Measurements from ENCODE around the gene KIF19.

KIF19 gene

DNA sequence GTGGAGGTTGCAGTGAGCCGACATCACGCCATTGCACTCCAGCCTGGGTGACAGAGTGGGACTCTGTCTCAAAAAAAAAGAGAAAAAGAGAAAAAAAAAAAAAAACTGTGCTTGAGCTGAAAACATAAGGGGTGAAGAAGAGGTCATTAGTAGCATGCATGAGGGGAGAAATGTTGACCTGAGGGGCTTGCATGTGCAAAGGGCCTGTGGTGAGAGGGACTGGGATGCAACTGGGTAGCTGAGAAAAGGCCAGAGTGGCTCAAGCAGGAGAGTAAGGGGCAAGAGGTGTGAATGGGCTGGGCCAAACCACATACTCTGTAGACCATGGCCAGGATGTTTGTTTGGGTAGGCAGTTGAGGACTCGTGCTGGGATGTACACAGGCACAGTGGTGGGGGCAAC, 3.4 kb downstream of the KIF19 start:
- peaks cover 6% of the 10 kb centered on the region; the same call in 1 of the 2 replicates for H3K4me1 ChIP-seq (ENCODE audit: control insufficient read depth, insufficient read depth, low read length)
- no peak overlapping the region for H3K27ac ChIP-seq (ENCODE audit: low read depth, low read length)
- H3K4me3 ChIP-seq (ENCODE audit: low read depth, low read length): no peak overlapping the region
- H3K9ac ChIP-seq (ENCODE audit: low read depth, low read length): no peak overlapping the region
- peaks cover 36% of the 10 kb centered on the region for H3K27me3 ChIP-seq (ENCODE audit: control insufficient read depth, insufficient read depth, low read length)
- no peaks in the 10 kb centered on the region for H3K36me3 ChIP-seq (ENCODE audit: control insufficient read depth, insufficient read depth, low read length)
- peaks cover 4% of the 10 kb centered on the region; the same call in 1 of the 2 replicates for H3K9me3 ChIP-seq (ENCODE audit: control insufficient read depth, insufficient read depth, low read length)

DNA sequence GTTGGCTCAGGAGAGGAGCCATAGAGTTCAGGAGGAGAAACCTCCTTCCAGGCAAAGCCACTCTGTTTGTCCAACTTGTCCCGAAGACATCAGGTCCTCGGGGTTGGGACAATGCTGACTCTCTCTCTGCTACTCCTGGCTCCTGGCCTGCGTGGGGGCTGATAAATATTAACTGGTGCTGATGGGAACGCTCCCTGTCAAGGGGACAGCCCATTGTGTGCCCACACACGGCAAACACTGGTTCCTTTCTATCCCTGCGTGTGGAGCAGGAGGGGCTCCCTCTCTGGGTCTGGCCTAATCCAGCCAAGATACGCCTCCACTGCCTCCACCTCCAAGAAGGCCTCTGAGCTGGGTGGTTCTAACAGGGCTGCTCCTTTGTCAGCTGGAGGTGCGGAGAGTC, 4.4 kb downstream of the KIF19 start:
- no peak overlapping the region for H3K27ac ChIP-seq (ENCODE audit: low read depth, low read length)
- H3K36me3 ChIP-seq (ENCODE audit: control insufficient read depth, insufficient read depth, low read length): no peaks in the 10 kb centered on the region
- no peak overlapping the region for H3K9ac ChIP-seq (ENCODE audit: low read depth, low read length)
- H3K27me3 ChIP-seq (ENCODE audit: control insufficient read depth, insufficient read depth, low read length): peaks cover 26% of the 10 kb centered on the region
- H3K9me3 ChIP-seq (ENCODE audit: control insufficient read depth, insufficient read depth, low read length): peaks cover 11% of the 10 kb centered on the region
- peaks cover 12% of the 10 kb centered on the region; the same call in 1 of the 2 replicates for H3K4me1 ChIP-seq (ENCODE audit: control insufficient read depth, insufficient read depth, low read length)
- H3K4me3 ChIP-seq (ENCODE audit: low read depth, low read length): no peak overlapping the region

DNA sequence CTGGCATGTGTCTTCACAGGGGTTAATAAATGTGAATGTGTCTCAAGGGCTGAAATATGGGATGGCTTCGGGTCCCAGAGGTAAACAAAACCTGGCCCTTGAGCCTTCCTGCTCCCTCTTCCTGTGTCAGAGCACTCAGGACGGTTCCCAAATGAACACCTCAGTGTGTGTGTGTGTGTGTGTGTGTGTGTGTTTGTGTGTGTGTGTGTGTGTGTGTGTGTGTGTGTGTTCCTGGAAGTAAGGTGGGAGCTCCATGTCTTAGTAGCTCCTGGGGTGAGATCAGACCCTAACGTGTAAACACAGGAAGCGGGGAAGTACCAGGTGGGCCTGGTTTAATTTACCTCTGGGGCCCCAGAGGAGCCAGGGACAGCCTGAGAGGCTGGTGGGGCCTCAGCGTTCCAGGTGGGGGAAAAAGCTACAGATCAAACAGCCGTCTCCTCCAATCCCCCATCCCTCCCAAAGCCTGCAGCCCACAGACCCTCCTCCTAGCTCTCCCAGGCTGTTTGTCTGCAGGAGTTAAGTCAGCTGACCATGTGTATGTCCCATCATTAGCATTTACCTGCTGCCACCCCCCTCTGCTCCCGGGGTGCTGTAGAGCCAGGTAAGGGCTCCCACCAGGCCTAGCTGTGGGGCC, 6.1 kb downstream of the KIF19 start:
- Histone ChIP-seq H3K4me3 (ENCODE audit: low read depth, low read length) (no peak overlapping the region), H3K27ac (ENCODE audit: low read depth, low read length) (no peak overlapping the region), H3K4me1 (ENCODE audit: control insufficient read depth, insufficient read depth, low read length) (peaks cover 15% of the 10 kb centered on the region; the same call in 1 of the 2 replicates), H3K9ac (ENCODE audit: low read depth, low read length) (no peak overlapping the region), H3K27me3 (ENCODE audit: control insufficient read depth, insufficient read depth, low read length) (peaks cover 10% of the 10 kb centered on the region), H3K9me3 (ENCODE audit: control insufficient read depth, insufficient read depth, low read length) (peaks cover 11% of the 10 kb centered on the region), H3K36me3 (ENCODE audit: control insufficient read depth, insufficient read depth, low read length) (no peaks in the 10 kb centered on the region)

DNA sequence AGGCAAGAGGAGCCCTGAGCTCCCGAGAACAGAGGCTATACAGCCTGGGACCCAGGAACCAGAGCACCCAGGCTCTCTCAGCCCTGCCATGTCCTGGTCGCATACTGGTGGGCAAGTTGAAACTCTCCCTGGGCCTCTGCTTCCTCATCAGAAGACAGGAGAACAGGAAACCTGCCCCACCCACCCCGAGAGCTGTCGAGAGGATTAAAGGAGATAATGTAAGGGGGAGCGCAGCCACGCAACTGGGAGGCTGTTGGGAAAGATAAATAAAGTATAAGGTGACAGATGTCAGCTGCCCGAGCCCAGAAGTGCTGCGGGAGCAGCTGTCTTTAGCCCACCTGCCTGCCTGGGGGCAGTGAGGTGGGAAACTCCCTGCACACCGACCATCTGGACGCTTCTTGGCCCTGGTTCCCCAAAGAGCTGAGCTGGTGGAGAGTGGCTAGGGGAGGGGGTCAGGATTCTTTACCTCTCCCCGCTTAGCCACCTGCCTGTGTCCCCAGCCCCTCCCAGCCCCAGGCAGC, 6.8 kb downstream of the KIF19 start:
- H3K4me3 ChIP-seq (ENCODE audit: low read depth, low read length): no peak overlapping the region
- peaks cover 3% of the 10 kb centered on the region for H3K27me3 ChIP-seq (ENCODE audit: control insufficient read depth, insufficient read depth, low read length)
- no peaks in the 10 kb centered on the region for H3K36me3 ChIP-seq (ENCODE audit: control insufficient read depth, insufficient read depth, low read length)
- no peak overlapping the region for H3K9ac ChIP-seq (ENCODE audit: low read depth, low read length)
- H3K9me3 ChIP-seq (ENCODE audit: control insufficient read depth, insufficient read depth, low read length): peaks cover 11% of the 10 kb centered on the region
- H3K4me1 ChIP-seq (ENCODE audit: control insufficient read depth, insufficient read depth, low read length): peaks cover 15% of the 10 kb centered on the region; the same call in 1 of the 2 replicates
- no peak overlapping the region for H3K27ac ChIP-seq (ENCODE audit: low read depth, low read length)

DNA sequence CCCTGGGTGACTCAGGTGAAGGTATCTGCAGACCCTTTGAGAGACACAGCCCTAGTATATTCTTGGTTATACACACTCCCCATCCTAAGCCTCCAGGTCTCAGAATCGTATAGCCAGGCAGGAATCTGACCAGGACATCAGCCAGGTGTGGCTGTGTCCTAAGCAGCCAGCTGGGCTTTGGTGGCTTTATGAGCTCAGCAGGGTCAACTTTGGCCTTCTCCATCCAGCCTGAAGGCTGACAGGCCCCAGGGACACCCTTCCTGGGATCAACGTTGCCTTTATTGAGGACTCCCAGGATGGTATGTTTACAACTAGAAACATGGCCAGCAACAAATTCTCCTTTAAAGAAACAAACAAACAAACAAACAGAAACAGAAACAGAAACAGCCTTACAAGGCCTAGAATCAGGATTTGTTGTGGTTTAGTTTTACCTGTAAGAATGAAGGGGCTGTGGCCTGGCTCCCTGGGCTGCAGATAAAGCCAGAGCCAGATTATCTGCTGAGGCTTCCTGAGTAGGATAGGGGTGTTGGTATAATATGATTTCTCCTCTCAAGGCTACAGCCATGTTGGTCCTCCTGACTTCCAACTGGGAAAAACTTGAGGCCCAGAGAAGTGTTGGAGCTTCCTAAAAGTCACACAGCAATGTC, 8.5 kb downstream of the KIF19 start:
- Histone ChIP-seq H3K4me1 (ENCODE audit: control insufficient read depth, insufficient read depth, low read length) (peaks cover 15% of the 10 kb centered on the region; the same call in 1 of the 2 replicates), H3K9me3 (ENCODE audit: control insufficient read depth, insufficient read depth, low read length) (peaks cover 11% of the 10 kb centered on the region), H3K4me3 (ENCODE audit: low read depth, low read length) (no peak overlapping the region), H3K36me3 (ENCODE audit: control insufficient read depth, insufficient read depth, low read length) (no peaks in the 10 kb centered on the region), H3K27ac (ENCODE audit: low read depth, low read length) (no peak overlapping the region), H3K9ac (ENCODE audit: low read depth, low read length) (no peak overlapping the region), H3K27me3 (ENCODE audit: control insufficient read depth, insufficient read depth, low read length) (no peaks in the 10 kb centered on the region)

DNA sequence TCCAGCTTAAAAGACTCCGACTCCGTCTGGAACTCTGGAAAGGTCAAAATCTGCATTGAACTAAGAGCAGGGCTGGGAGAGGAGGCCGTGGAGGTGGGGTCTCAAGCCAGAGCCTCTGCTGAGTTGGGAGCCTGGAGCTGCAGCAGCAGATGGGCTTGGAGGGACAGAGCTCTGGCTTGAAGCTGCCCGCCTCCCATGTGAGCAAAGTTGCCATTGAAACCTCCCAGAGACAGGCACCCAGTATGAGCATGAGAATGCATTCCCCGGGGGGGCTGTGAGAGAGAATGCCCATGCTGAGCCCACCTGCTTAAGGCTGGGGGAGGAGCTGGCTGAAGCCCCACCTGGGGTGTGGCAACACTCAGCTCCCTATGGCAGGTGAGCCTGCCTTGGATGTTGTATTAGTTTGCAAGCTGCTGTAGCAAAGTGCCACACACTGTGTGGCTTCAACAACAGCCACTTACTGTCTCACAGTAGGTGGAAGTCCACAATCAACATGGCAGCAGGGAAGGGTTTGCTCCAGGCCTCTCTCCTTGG, 9.6 kb downstream of the KIF19 start:
- H3K9ac ChIP-seq (ENCODE audit: low read depth, low read length): no peak overlapping the region
- no peak overlapping the region for H3K27ac ChIP-seq (ENCODE audit: low read depth, low read length)
- no peaks in the 10 kb centered on the region for H3K36me3 ChIP-seq (ENCODE audit: control insufficient read depth, insufficient read depth, low read length)
- peaks cover 15% of the 10 kb centered on the region; the same call in 1 of the 2 replicates for H3K4me1 ChIP-seq (ENCODE audit: control insufficient read depth, insufficient read depth, low read length)
- H3K9me3 ChIP-seq (ENCODE audit: control insufficient read depth, insufficient read depth, low read length): peaks cover 11% of the 10 kb centered on the region
- H3K27me3 ChIP-seq (ENCODE audit: control insufficient read depth, insufficient read depth, low read length): no peaks in the 10 kb centered on the region
- no peak overlapping the region for H3K4me3 ChIP-seq (ENCODE audit: low read depth, low read length)

DNA sequence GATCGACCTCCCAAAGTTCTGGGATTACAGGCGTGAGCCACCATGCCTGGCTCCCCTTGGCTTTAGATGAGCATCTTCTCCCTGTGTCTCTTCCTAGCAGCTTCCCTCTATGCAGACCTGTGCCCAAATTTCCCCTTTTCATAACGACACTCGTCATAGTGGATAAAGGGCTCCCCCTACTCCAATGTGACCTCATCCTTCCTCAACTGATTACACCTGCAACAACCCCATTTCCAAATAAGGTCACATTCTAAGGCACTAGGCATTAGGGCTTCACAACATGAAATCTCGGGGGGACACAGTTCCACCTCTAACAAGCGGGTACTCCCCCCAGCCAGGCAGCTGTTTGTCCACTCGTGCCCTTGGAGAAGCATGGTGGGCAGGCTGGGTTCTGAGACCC, 10.3 kb downstream of the KIF19 start:
- no peaks in the 10 kb centered on the region for H3K27me3 ChIP-seq (ENCODE audit: control insufficient read depth, insufficient read depth, low read length)
- H3K27ac ChIP-seq (ENCODE audit: low read depth, low read length): no peak overlapping the region
- H3K9ac ChIP-seq (ENCODE audit: low read depth, low read length): no peak overlapping the region
- peaks cover 15% of the 10 kb centered on the region; the same call in 1 of the 2 replicates for H3K4me1 ChIP-seq (ENCODE audit: control insufficient read depth, insufficient read depth, low read length)
- H3K36me3 ChIP-seq (ENCODE audit: control insufficient read depth, insufficient read depth, low read length): no peaks in the 10 kb centered on the region
- H3K4me3 ChIP-seq (ENCODE audit: low read depth, low read length): no peak overlapping the region
- peaks cover 11% of the 10 kb centered on the region for H3K9me3 ChIP-seq (ENCODE audit: control insufficient read depth, insufficient read depth, low read length)

DNA sequence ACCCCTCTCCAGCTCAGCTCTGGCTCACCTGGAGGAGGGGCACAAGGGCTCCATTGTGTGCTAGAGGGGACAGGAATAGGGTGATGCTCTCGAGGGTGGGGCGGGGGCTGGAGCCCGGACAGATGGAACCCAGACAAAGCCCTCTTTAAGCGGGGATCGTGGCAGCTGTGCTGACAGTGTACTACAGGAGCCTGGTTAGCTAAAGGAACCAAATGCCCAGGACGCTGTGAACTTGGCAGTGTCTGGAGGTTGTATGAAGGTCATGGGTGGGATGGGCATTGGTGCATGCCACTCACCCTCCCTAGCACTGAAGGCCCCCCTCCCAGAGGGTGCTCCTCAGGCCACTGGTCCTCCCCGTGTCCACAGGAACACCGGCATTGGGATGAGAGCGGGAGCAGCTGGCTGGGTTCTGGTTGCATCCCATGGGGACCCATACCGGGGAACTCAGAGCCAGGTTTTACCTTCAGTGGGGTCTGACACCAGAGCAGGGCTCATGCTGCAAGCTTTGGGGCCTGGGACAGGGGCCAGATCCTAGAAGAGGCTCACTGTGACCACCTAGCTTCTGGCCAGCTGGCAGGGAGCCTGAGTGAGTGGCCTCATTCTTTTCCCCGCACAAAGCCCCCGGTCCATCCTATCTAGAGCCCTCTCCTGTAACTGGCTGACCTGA, 11.9 kb downstream of the KIF19 start:
- Histone ChIP-seq H3K9ac (ENCODE audit: low read depth, low read length) (no peak overlapping the region), H3K27me3 (ENCODE audit: control insufficient read depth, insufficient read depth, low read length) (no peaks in the 10 kb centered on the region), H3K9me3 (ENCODE audit: control insufficient read depth, insufficient read depth, low read length) (peaks cover 11% of the 10 kb centered on the region), H3K36me3 (ENCODE audit: control insufficient read depth, insufficient read depth, low read length) (no peaks in the 10 kb centered on the region), H3K4me3 (ENCODE audit: low read depth, low read length) (no peak overlapping the region), H3K4me1 (ENCODE audit: control insufficient read depth, insufficient read depth, low read length) (peaks cover 14% of the 10 kb centered on the region; the same call in 1 of the 2 replicates), H3K27ac (ENCODE audit: low read depth, low read length) (no peak overlapping the region)

DNA sequence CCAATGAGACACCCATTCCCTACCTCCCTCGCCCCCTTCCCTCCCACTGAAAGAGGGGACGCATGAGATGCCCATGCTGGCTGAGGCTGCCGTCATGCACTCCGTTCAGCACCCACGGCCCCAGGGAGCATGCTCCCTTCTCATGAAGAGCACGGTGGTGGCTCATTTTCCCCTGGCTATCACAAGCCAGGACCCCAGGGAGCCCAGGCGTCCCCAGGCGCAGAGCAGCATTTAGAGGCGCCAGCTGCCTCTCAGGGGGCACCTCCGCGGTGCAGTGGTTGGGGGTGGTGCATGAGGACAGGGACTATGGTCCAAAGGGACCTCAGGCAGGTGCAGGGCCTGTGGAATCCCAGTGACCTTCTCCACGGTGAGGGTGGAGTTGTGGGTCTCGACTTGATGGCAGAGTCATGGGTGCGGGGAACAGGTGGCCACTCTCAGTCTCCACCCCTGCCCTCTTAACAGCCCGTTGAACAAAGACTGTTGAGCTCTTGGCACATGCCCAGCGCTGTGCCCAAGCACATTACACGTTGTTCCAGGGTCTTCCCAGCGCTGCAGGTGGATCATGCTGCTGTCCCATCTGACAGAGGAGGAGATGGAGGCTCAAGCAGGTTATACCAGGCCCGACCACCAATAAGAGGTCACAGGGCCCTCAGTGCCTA, 13.6 kb downstream of the KIF19 start:
- peaks cover 14% of the 10 kb centered on the region; the same call in 1 of the 2 replicates for H3K4me1 ChIP-seq (ENCODE audit: control insufficient read depth, insufficient read depth, low read length)
- H3K36me3 ChIP-seq (ENCODE audit: control insufficient read depth, insufficient read depth, low read length): no peaks in the 10 kb centered on the region
- H3K27ac ChIP-seq (ENCODE audit: low read depth, low read length): no peak overlapping the region
- no peaks in the 10 kb centered on the region for H3K27me3 ChIP-seq (ENCODE audit: control insufficient read depth, insufficient read depth, low read length)
- no peak overlapping the region for H3K9ac ChIP-seq (ENCODE audit: low read depth, low read length)
- peaks cover 4% of the 10 kb centered on the region for H3K9me3 ChIP-seq (ENCODE audit: control insufficient read depth, insufficient read depth, low read length)
- H3K4me3 ChIP-seq (ENCODE audit: low read depth, low read length): no peak overlapping the region

DNA sequence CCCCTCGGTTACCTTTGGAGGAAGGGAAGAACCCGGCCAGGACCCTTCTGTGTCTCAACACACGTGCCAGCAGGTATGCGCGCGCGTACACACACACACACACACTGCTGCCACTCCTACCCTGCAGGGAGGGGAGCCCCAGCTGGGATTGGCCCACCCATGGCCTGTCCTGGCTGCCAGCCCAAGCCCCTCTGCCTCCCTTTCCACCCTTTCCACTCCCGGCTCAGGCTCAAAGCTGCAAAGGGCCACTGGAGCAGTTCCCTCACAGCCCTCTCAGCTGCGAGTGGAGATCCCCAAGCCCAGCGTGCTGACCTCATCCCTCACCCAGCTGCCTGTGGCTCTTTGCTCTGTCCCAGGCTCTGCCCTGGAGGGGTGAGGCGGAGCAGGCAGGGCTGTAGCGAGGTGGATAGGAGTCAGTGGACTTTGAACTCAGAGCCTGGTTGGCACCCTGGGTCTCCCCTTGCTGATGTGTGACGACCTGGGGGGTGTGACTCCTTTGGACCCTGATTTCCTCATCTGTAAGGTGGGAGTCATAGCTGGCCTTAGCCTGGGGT, 14.5 kb downstream of the KIF19 start:
- Histone ChIP-seq H3K36me3 (ENCODE audit: control insufficient read depth, insufficient read depth, low read length) (no peaks in the 10 kb centered on the region), H3K9ac (ENCODE audit: low read depth, low read length) (no peak overlapping the region), H3K4me1 (ENCODE audit: control insufficient read depth, insufficient read depth, low read length) (peaks cover 8% of the 10 kb centered on the region; the same call in 1 of the 2 replicates), H3K27me3 (ENCODE audit: control insufficient read depth, insufficient read depth, low read length) (no peaks in the 10 kb centered on the region), H3K27ac (ENCODE audit: low read depth, low read length) (no peak overlapping the region), H3K9me3 (ENCODE audit: control insufficient read depth, insufficient read depth, low read length) (no peaks in the 10 kb centered on the region), H3K4me3 (ENCODE audit: low read depth, low read length) (no peak overlapping the region)
